GM12801 (cell line): Measurements from ENCODE around the gene KIF24.

Experiments used
- CTCF ChIP-seq: IDR thresholded peaks from one replicate; pipeline ENCODE4 v1.5.1; 2011; ENCODE audit warnings: control low read depth; ENCODE audit not compliant: insufficient read length; ENCODE audit errors: extremely low read depth

KIF24 gene

GRCh38 chr9:34291423-34291822, 37.6 kb downstream of the KIF24 start:
- no peak for TF ChIP-seq CTCF

- no peak for TF ChIP-seq CTCF
Observed at GRCh38 chr9:34291023-34291422, 38.0 kb downstream of the KIF24 start.

GRCh38 chr9:34289159-34289558, 39.9 kb downstream of the KIF24 start:
- TF ChIP-seq CTCF = no peak

- TF ChIP-seq CTCF = no peak
Observed at GRCh38 chr9:34282096-34282495, 47.0 kb downstream of the KIF24 start.

- TF ChIP-seq CTCF = no peak
Observed at GRCh38 chr9:34279411-34279810, 49.7 kb downstream of the KIF24 start.
